ENCODE measurements around the gene ACTL7A.

Gene ACTL7A

GRCh38 chr9:108850293-108850897 is 11.7 kb upstream of the ACTL7A start:
- no peak for DNase-seq (ENCODE audit: low read depth)

GRCh38 chr9:108851138-108851537 is 10.9 kb upstream of the ACTL7A start:
- DNase-seq (ENCODE audit: low read depth), result no peak

GRCh38 chr9:108852079-108852478 is 10.0 kb upstream of the ACTL7A start:
- no peak for DNase-seq (ENCODE audit: low read depth)

- DNase-seq (ENCODE audit: low read depth), result no peak
Observed at GRCh38 chr9:108854094-108854493, 8.0 kb upstream of the ACTL7A start.

GRCh38 chr9:108854641-108855528 is 7.2 kb upstream of the ACTL7A start:
- DNase-seq (ENCODE audit: low read depth), result no peak

GRCh38 chr9:108855529-108855886 is 6.6 kb upstream of the ACTL7A start:
- no peak for DNase-seq (ENCODE audit: low read depth)

GRCh38 chr9:108855888-108856287 is 6.2 kb upstream of the ACTL7A start, which contains the start of gene ACTL7B:
Gene ACTL7B (minus strand): TSS chr9:108855986. CDS start chr9:108855930, 56 bp downstream.
- DNase-seq (ENCODE audit: low read depth), result no peak

GRCh38 chr9:108857572-108857971 is 4.5 kb upstream of the ACTL7A start:
- no peak for DNase-seq (ENCODE audit: low read depth)

- no peak for DNase-seq (ENCODE audit: low read depth)
Observed at GRCh38 chr9:108859459-108860114, 2.5 kb upstream of the ACTL7A start.

GRCh38 chr9:108860354-108860753 is 1.7 kb upstream of the ACTL7A start:
- no peak for DNase-seq (ENCODE audit: low read depth)

- DNase-seq (ENCODE audit: low read depth), result no peak
Observed at GRCh38 chr9:108860764-108861163, 1.3 kb upstream of the ACTL7A start.

- no peak for DNase-seq (ENCODE audit: low read depth)
Observed at GRCh38 chr9:108861464-108861863, 602 bp upstream of the ACTL7A start.

- DNase-seq (ENCODE audit: low read depth), result no peak
Observed at GRCh38 chr9:108863891-108864290, 1.8 kb downstream of the ACTL7A start.

GRCh38 chr9:108864446-108864845 is 2.4 kb downstream of the ACTL7A start:
- no peak for DNase-seq (ENCODE audit: low read depth)

- DNase-seq (ENCODE audit: low read depth), result no peak
Observed at GRCh38 chr9:108865037-108865436, 3.0 kb downstream of the ACTL7A start.

- no peak for DNase-seq (ENCODE audit: low read depth)
Observed at GRCh38 chr9:108866001-108866420, 3.9 kb downstream of the ACTL7A start.

- no peak for DNase-seq (ENCODE audit: low read depth)
Observed at GRCh38 chr9:108867116-108867515, 5.0 kb downstream of the ACTL7A start.

- DNase-seq (ENCODE audit: low read depth), result no peak
Observed at GRCh38 chr9:108867829-108868228, 5.8 kb downstream of the ACTL7A start.

- DNase-seq (ENCODE audit: low read depth), result peak; percentile 43
Observed at GRCh38 chr9:108869092-108869725, 7.1 kb downstream of the ACTL7A start.

- DNase-seq (ENCODE audit: low read depth), result no peak
Observed at GRCh38 chr9:108874058-108874788, 12.2 kb downstream of the ACTL7A start.

- DNase-seq (ENCODE audit: low read depth), result no peak
Observed at GRCh38 chr9:108876425-108876824, 14.4 kb downstream of the ACTL7A start.

GRCh38 chr9:108877524-108877923 is 15.5 kb downstream of the ACTL7A start:
- no peak for DNase-seq (ENCODE audit: low read depth)
